ENCODE results near the gene BSND.

DNA sequence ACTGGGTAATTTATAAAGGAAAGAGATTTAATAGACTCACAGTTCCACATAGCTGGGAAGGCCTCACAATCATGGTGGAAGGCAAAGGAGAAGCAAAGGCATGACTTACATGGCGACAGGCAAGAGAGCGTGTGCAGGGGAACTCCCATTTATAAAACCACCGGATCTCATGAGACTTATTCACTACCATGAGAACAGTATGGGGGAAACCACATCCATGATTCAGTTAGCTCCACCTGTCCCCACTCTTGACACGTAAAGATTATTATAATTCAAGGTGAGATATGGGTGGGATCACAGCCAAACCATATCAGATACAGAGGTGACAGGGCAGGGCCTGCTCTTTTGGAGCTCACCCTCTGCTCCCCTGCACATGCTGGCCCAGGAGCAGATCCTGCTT, 49.7 kb upstream of the BSND start:
- TF ChIP-seq EZH2phosphoT487 (IDR thresholded peaks at IDR 0.05; ENCODE audit: borderline replicate concordance, low read depth) (no peak), GATA2 (CRISPR knock-in tag; IDR thresholded peaks at IDR 0.05) (no peak), RAD21 (IDR thresholded peaks at IDR 0.05; ENCODE audit: low read length) (no peak), SIN3A (IDR thresholded peaks at IDR 0.05; ENCODE audit: borderline replicate concordance, low read depth, low read length) (no peak), JUND (IDR thresholded peaks at IDR 0.05) (no peak), FOSL2 (IDR thresholded peaks at IDR 0.05; ENCODE audit: borderline replicate concordance, low read depth) (no peak), ZBTB33 (IDR thresholded peaks at IDR 0.05; ENCODE audit: borderline replicate concordance, low read depth) (no peak), EP300 (IDR thresholded peaks at IDR 0.05; ENCODE audit: borderline replicate concordance in 1 of 2, low read depth in 1 of 2, low read length in 1 of 2) (no peak), POLR2AphosphoS5 (IDR thresholded peaks at IDR 0.05; ENCODE audit: low read depth, low read length) (no peak), TAF1 (IDR thresholded peaks at IDR 0.05; ENCODE audit: borderline replicate concordance, low read depth, low read length) (no peak), RCOR1 (IDR thresholded peaks at IDR 0.05; ENCODE audit: low read length) (no peak)
- TF ChIP-seq, protein P1, sequence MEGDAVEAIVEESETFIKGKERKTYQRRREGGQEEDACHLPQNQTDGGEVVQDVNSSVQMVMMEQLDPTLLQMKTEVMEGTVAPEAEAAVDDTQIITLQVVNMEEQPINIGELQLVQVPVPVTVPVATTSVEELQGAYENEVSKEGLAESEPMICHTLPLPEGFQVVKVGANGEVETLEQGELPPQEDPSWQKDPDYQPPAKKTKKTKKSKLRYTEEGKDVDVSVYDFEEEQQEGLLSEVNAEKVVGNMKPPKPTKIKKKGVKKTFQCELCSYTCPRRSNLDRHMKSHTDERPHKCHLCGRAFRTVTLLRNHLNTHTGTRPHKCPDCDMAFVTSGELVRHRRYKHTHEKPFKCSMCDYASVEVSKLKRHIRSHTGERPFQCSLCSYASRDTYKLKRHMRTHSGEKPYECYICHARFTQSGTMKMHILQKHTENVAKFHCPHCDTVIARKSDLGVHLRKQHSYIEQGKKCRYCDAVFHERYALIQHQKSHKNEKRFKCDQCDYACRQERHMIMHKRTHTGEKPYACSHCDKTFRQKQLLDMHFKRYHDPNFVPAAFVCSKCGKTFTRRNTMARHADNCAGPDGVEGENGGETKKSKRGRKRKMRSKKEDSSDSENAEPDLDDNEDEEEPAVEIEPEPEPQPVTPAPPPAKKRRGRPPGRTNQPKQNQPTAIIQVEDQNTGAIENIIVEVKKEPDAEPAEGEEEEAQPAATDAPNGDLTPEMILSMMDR (IDR thresholded peaks at IDR 0.05), result no peak
